Fibroblast of lung (primary cell): ENCODE measurements around the gene XCL2.

ENCODE experiments used
- EZH2 ChIP-seq: IDR thresholded peaks from 2 replicates; pipeline ENCODE4 v1.5.1; 2012; ENCODE audit warnings: low read length, control low read depth, mild to moderate bottlenecking; ENCODE audit errors: missing control alignments
- TF ChIP-seq, protein P1 (sequence below), 2 donors: IDR thresholded peaks in 1 of 2; conservative IDR thresholded peaks in 1 of 2; 1 replicate in 1 of 2; 2 replicates in 1 of 2; pipeline ENCODE4 v1.5.1; 2011 to 2012; ENCODE audit warnings: low read length in 2 of 2, control low read depth in 1 of 2, inconsistent platforms in 1 of 2, low read depth in 1 of 2, mild to moderate bottlenecking in 1 of 2

DNA sequence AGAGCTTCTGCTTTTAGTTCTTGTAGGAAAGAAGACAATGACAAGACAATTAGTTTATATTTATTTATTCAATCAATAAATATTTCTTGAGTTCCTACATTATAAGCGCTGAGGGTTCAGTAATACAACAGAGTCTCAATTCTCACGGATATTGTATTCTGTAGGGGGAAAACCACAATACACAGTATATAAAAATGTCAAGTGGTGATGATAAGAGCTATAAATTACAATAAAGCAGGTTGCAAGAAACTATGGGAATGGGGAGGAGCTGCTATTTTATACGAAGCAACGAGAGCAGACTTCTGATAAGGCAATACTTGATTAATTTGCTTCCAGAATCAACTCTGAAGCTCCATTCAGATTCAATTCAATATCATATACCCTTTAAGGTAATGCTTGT is 22.0 kb upstream of the XCL2 start:
- TF ChIP-seq, protein P1, sequence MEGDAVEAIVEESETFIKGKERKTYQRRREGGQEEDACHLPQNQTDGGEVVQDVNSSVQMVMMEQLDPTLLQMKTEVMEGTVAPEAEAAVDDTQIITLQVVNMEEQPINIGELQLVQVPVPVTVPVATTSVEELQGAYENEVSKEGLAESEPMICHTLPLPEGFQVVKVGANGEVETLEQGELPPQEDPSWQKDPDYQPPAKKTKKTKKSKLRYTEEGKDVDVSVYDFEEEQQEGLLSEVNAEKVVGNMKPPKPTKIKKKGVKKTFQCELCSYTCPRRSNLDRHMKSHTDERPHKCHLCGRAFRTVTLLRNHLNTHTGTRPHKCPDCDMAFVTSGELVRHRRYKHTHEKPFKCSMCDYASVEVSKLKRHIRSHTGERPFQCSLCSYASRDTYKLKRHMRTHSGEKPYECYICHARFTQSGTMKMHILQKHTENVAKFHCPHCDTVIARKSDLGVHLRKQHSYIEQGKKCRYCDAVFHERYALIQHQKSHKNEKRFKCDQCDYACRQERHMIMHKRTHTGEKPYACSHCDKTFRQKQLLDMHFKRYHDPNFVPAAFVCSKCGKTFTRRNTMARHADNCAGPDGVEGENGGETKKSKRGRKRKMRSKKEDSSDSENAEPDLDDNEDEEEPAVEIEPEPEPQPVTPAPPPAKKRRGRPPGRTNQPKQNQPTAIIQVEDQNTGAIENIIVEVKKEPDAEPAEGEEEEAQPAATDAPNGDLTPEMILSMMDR (conservative IDR thresholded peaks at IDR 0.05 in 1 of 2, IDR thresholded peaks at IDR 0.05 in 1 of 2; ENCODE audit: low read depth in 1 of 2, low read length in 2 of 2), result no peak
- no peak for TF ChIP-seq EZH2
